ENCODE measurements around the gene THOC5. TPM values are rescaled to one million over a fixed set of nuclear protein-coding genes. Genes with fewer than 3 reads are reported as not detected.
"Not testable (repeated sequence)": the region's sequence is repeated elsewhere in the genome, so short reads cannot be mapped to it uniquely, and the experiment has no call there.

The THOC5 gene
- 10 to 100 TPM; 48.7 to 57.3 TPM for total RNA-seq

DNA sequence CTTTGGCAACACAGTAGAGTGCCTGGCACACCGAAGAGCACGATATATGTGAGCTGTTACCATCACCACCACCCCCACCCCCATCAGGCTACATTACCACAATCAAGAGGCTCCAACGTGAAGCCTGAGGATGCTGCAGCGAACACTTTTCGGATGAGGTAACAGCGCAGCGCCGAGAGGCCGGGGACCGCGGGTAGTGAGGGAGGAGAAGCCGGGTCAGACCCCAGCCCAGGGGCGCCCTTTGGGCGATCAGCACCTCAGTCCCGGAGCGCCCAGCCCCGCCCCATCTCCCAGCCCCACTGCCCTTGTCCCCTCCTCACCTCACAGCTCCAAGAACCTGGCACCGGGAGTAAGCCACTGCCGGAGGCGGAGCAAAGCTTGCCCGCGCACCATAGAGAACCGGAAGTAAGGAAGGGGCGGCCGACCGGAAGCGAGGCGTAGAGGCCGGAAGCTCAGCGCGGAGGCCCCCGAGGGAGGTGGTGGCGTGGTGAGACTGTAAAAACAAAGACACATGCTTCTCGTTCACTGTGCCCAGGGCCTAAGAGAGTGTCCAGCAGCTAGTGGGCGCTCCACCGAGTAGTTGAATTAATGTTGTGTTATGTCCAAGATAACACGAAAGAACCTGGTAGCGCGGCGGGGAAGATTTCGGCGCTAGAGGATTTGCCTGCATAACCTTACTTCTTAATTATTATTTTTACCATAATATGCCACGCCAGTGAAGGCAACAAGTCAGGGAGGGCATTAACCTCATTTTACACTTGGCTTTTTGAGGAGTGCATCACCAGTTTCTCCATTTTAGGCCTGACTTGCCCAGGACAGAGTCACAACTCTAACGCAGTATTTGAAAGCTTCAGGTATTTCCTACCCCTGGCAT, at the start of gene THOC5:
Gene THOC5, minus strand, starts transcription at position 407 of the 874 bp plus-strand sequence. CDS start 4,610 bp downstream, outside the sequence.
- H3K4me1 Mint-ChIP-seq (ENCODE audit: low read depth): peaks cover 13% of the 10 kb centered on the region
- H3K4me3 Mint-ChIP-seq: peak within 1 kb of the TSS; percentile 79
- DNase-seq (peak; percentile 93), ATAC-seq (peak; percentile 97)
- no peaks in the 10 kb centered on the region for H3K9me3 Mint-ChIP-seq
- TF ChIP-seq, protein P1, sequence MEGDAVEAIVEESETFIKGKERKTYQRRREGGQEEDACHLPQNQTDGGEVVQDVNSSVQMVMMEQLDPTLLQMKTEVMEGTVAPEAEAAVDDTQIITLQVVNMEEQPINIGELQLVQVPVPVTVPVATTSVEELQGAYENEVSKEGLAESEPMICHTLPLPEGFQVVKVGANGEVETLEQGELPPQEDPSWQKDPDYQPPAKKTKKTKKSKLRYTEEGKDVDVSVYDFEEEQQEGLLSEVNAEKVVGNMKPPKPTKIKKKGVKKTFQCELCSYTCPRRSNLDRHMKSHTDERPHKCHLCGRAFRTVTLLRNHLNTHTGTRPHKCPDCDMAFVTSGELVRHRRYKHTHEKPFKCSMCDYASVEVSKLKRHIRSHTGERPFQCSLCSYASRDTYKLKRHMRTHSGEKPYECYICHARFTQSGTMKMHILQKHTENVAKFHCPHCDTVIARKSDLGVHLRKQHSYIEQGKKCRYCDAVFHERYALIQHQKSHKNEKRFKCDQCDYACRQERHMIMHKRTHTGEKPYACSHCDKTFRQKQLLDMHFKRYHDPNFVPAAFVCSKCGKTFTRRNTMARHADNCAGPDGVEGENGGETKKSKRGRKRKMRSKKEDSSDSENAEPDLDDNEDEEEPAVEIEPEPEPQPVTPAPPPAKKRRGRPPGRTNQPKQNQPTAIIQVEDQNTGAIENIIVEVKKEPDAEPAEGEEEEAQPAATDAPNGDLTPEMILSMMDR (IDR thresholded peaks at IDR 0.05): peak; percentile 17
- H3K27me3 Mint-ChIP-seq: no peaks in the 10 kb centered on the region
- H3K27ac Mint-ChIP-seq: peak within 1 kb of the TSS; percentile 95
- peaks cover 29% of the 10 kb centered on the region for H3K36me3 Mint-ChIP-seq (ENCODE audit: low read depth)
- intact Hi-C loops (cut with micrococcal nuclease): no loop called here
- CTCF ChIA-PET: interaction anchor here (0.7 to 2.0 kb wide), 9 partner anchors 10 to 284 kb away, joined by 3 to 6 read pairs (median 4); no protein-coding TSS in a partner anchor
- POLR2A ChIA-PET: interaction anchor here (0.6 to 1.6 kb wide), 12 partner anchors 11 to 57 kb away, joined by 3 to 6 read pairs (median 3); no protein-coding TSS in a partner anchor

- Mint-ChIP-seq H3K4me1 (ENCODE audit: low read depth) (no peaks in the 10 kb centered on the region), H3K9me3 (no peaks in the 10 kb centered on the region), H3K36me3 (ENCODE audit: low read depth) (no peaks in the 10 kb centered on the region), H3K27ac (no peak overlapping the region), H3K4me3 (no peak overlapping the region), H3K27me3 (no peaks in the 10 kb centered on the region)
- POLR2A ChIA-PET: no interaction called here
- DNase-seq (no peak), ATAC-seq (no peak)
- intact Hi-C loops (cut with micrococcal nuclease): no loop called here
- CTCF ChIA-PET: interaction anchor here (0.7 to 2.1 kb wide), 3 partner anchors 9 to 27 kb away, joined by 3 to 11 read pairs (median 9); no protein-coding TSS in a partner anchor
- TF ChIP-seq, protein P1 (IDR thresholded peaks at IDR 0.05): no peak
Observed at GRCh38 chr22:29598684-29599020, 45.1 kb upstream of the THOC5 start.

GRCh38 chr22:29597871-29598683, 44.5 kb upstream of the THOC5 start:
- H3K9me3 Mint-ChIP-seq; H3K27ac Mint-ChIP-seq; intact Hi-C loops (cut with micrococcal nuclease); DNase-seq; H3K4me3 Mint-ChIP-seq; POLR2A ChIA-PET; ATAC-seq; H3K36me3 Mint-ChIP-seq (ENCODE audit: low read depth); H3K4me1 Mint-ChIP-seq (ENCODE audit: low read depth); H3K27me3 Mint-ChIP-seq: not testable (repeated sequence)
- CTCF ChIA-PET: interaction anchor here (1.4 to 2.1 kb wide), 4 partner anchors 8 to 407 kb away, joined by 3 to 11 read pairs (median 7); no protein-coding TSS in a partner anchor

DNA sequence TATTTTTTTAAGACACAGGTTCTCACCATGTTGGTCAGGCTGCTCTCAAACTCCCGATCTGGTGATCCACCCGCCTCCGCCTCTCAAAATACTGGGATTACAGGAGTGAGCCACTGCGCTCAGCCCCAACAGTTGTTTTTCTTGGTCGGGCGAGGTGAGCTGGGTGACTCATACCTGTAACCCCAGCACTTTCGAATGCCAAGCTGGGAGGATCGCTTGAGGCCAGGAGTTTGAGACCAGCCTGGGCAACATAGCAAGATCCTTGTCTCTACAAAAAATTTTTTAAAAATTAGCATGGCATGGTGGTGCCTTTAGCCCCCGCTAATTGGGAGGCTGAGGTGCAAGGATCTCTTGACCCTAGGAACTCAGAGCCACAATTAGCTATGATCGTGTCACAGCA, 42.9 kb upstream of the THOC5 start:
- no peaks in the 10 kb centered on the region for H3K36me3 Mint-ChIP-seq (ENCODE audit: low read depth)
- H3K27ac Mint-ChIP-seq: no peak overlapping the region
- H3K4me1 Mint-ChIP-seq (ENCODE audit: low read depth): no peaks in the 10 kb centered on the region
- H3K27me3 Mint-ChIP-seq: no peaks in the 10 kb centered on the region
- H3K4me3 Mint-ChIP-seq: no peak overlapping the region
- ChIA-PET CTCF (interaction anchor here (1.0 to 2.1 kb wide), 5 partner anchors 10 to 492 kb away, joined by 3 to 9 read pairs (median 5); no protein-coding TSS in a partner anchor), POLR2A (interaction anchor here (2.5 kb wide), 1 partner anchor 8 kb away, joined by 8 read pairs; no protein-coding TSS in a partner anchor)
- H3K9me3 Mint-ChIP-seq: no peaks in the 10 kb centered on the region
- intact Hi-C loops (cut with micrococcal nuclease): no loop called here
- ATAC-seq (no peak), DNase-seq (no peak)
- TF ChIP-seq, protein P1 (IDR thresholded peaks at IDR 0.05): no peak

GRCh38 chr22:29594447-29594846, 40.9 kb upstream of the THOC5 start:
- ChIA-PET CTCF (interaction anchor here (0.6 to 1.8 kb wide), 5 partner anchors 17 to 42 kb away, joined by 3 to 9 read pairs (median 3); no protein-coding TSS in a partner anchor), POLR2A (interaction anchor here (1.0 to 2.5 kb wide), 2 partner anchors 10 to 41 kb away, joined by 3 to 8 read pairs; partner anchors contain the start of gene THOC5)
- H3K27ac Mint-ChIP-seq; H3K9me3 Mint-ChIP-seq; H3K27me3 Mint-ChIP-seq; DNase-seq; ATAC-seq; H3K36me3 Mint-ChIP-seq (ENCODE audit: low read depth); H3K4me1 Mint-ChIP-seq (ENCODE audit: low read depth); intact Hi-C loops (cut with micrococcal nuclease); H3K4me3 Mint-ChIP-seq: not testable (repeated sequence)
